ENCODE measurements around the gene SLC25A12. TPM values are rescaled to one million over a fixed set of nuclear protein-coding genes. Genes with fewer than 3 reads are reported as not detected.

Gene SLC25A12

GRCh38 chr2:171741189-171741588 lies 152.9 kb downstream of the SLC25A12 start:
- DNase-seq (ENCODE audit: low spot score): no peak
- H3K36me3 ChIP-seq (replicated peaks in 1 of 2; ENCODE audit: control insufficient read depth in 2 of 2, insufficient read depth in 2 of 2, low read length in 2 of 2): peaks cover 7 to 94% of the 10 kb centered on the region in 2 donors

GRCh38 chr2:171735991-171736710 lies 157.9 kb downstream of the SLC25A12 start:
- Histone ChIP-seq H2BK15ac (ENCODE audit: low read length) (no peak overlapping the region), H3K18ac (ENCODE audit: low read length) (no peak overlapping the region), H3K4me3 (ENCODE audit: low read length in 2 of 2) (no peak overlapping the region), H3K9me3 (replicated peaks in 1 of 2; ENCODE audit: control insufficient read depth in 2 of 2, insufficient read depth in 1 of 2, low read depth in 1 of 2, low read length in 2 of 2) (no peaks in the 10 kb centered on the region), H2AFZ (ENCODE audit: low read length) (no peak overlapping the region), H2BK120ac (ENCODE audit: low read depth, low read length) (no peak overlapping the region), H3K14ac (ENCODE audit: low read length) (no peak overlapping the region), H2BK12ac (ENCODE audit: low read length) (no peak overlapping the region), H3K27ac (replicated peaks; ENCODE audit: low read length) (no peak overlapping the region), H2BK5ac (ENCODE audit: low read length) (no peak overlapping the region), H3K23ac (ENCODE audit: low read depth, low read length, poor library complexity) (no peak overlapping the region), H3K79me1 (ENCODE audit: low read depth, low read length) (no peaks in the 10 kb centered on the region), H3K9ac (ENCODE audit: low read depth, low read length, poor library complexity) (no peak overlapping the region), H3K4me1 (ENCODE audit: control insufficient read depth in 2 of 2, insufficient read depth in 1 of 2, low read depth in 1 of 2, low read length in 2 of 2) (no peaks in the 10 kb centered on the region), H4K91ac (ENCODE audit: low read depth, low read length, poor library complexity) (no peak overlapping the region), H2AK5ac (ENCODE audit: low read depth, low read length) (no peak overlapping the region), H4K8ac (ENCODE audit: low read depth, low read length) (no peak overlapping the region), H3K4ac (ENCODE audit: low read length) (no peak overlapping the region), H3K27me3 (ENCODE audit: control insufficient read depth in 3 of 3, insufficient read depth in 3 of 3, low read depth in 1 of 3, low read length in 3 of 3) (no peaks in the 10 kb centered on the region), H3K4me2 (ENCODE audit: insufficient read depth, low read length, poor library complexity, severe bottlenecking) (no peak overlapping the region), H3K36me3 (replicated peaks in 1 of 2; ENCODE audit: control insufficient read depth in 2 of 2, insufficient read depth in 2 of 2, low read length in 2 of 2) (peaks cover 10 to 97% of the 10 kb centered on the region in 2 donors)
- DNase-seq (ENCODE audit: low spot score): no peak
- WGBS, 2 donors (ENCODE audit: extremely low coverage in 2 of 2, insufficient read length in 2 of 2, insufficient replicate concordance in 1 of 2): no CpG with 5 or more reads among the region's 4 CpGs

More at GRCh38 chr2:171741189-171741588, 152.9 kb downstream of the SLC25A12 start:
- H3K27ac ChIP-seq (replicated peaks; ENCODE audit: low read length): no peak overlapping the region
- H3K23ac ChIP-seq (ENCODE audit: low read depth, low read length, poor library complexity): no peak overlapping the region
- H3K9ac ChIP-seq (ENCODE audit: low read depth, low read length, poor library complexity): no peak overlapping the region
- H3K4me2 ChIP-seq (ENCODE audit: insufficient read depth, low read length, poor library complexity, severe bottlenecking): no peak overlapping the region
- H3K4me1 ChIP-seq (ENCODE audit: control insufficient read depth in 2 of 2, insufficient read depth in 1 of 2, low read depth in 1 of 2, low read length in 2 of 2): no peaks in the 10 kb centered on the region
- H3K9me3 ChIP-seq (replicated peaks in 1 of 2; ENCODE audit: control insufficient read depth in 2 of 2, insufficient read depth in 1 of 2, low read depth in 1 of 2, low read length in 2 of 2): no peaks in the 10 kb centered on the region
- no peak overlapping the region for H2AFZ ChIP-seq (ENCODE audit: low read length)
- no peak overlapping the region for H4K8ac ChIP-seq (ENCODE audit: low read depth, low read length)
- no peak overlapping the region for H3K4me3 ChIP-seq (ENCODE audit: low read length in 2 of 2)
- H4K91ac ChIP-seq (ENCODE audit: low read depth, low read length, poor library complexity): no peak overlapping the region
- H2BK12ac ChIP-seq (ENCODE audit: low read length): no peak overlapping the region
- H2BK15ac ChIP-seq (ENCODE audit: low read length): no peak overlapping the region
- H3K27me3 ChIP-seq (ENCODE audit: control insufficient read depth in 3 of 3, insufficient read depth in 3 of 3, low read depth in 1 of 3, low read length in 3 of 3): no peaks in the 10 kb centered on the region
- H2BK120ac ChIP-seq (ENCODE audit: low read depth, low read length): no peak overlapping the region
- H2AK5ac ChIP-seq (ENCODE audit: low read depth, low read length): no peak overlapping the region
- no peak overlapping the region for H3K14ac ChIP-seq (ENCODE audit: low read length)
- H3K18ac ChIP-seq (ENCODE audit: low read length): no peak overlapping the region
- WGBS, 2 donors (ENCODE audit: extremely low coverage in 2 of 2, insufficient read length in 2 of 2, insufficient replicate concordance in 1 of 2): no CpG with 5 or more reads among the region's 2 CpGs
- H3K4ac ChIP-seq (ENCODE audit: low read length): no peak overlapping the region
- H2BK5ac ChIP-seq (ENCODE audit: low read length): no peak overlapping the region
- H3K79me1 ChIP-seq (ENCODE audit: low read depth, low read length): no peaks in the 10 kb centered on the region

Small RNA genes lying within 50 kb of the gene (small RNA-seq; reads per million reads assigned to genes)
- gene RNU6-182P (ENCODE audit: insufficient read depth): not detected
